ENCODE data around the gene CTNS.

The CTNS gene

DNA sequence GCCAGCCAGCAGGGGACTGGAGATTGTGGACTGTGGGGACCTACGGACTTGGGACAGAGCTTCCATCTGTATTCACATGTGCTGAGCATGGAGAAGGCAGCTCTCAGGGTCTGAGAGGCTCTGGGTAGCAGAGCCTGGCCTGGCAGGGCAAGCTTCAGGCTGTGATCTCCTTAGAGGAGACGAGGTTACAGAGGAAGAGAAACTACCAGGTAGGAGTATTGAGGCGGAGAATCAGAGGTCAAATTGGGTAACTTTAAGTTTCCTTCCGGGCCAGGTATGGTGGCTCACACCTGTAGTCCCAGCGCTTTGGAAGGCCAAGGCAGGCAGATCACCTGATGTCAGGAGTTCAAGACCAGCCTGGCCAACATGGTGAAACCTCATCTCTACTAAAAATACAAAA, 8.8 kb downstream of the CTNS start:
- H3K27ac ChIP-seq, result no peak overlapping the region
- H3K4me2 ChIP-seq (ENCODE audit: low read length), result no peak overlapping the region
- TF ChIP-seq, protein P1, sequence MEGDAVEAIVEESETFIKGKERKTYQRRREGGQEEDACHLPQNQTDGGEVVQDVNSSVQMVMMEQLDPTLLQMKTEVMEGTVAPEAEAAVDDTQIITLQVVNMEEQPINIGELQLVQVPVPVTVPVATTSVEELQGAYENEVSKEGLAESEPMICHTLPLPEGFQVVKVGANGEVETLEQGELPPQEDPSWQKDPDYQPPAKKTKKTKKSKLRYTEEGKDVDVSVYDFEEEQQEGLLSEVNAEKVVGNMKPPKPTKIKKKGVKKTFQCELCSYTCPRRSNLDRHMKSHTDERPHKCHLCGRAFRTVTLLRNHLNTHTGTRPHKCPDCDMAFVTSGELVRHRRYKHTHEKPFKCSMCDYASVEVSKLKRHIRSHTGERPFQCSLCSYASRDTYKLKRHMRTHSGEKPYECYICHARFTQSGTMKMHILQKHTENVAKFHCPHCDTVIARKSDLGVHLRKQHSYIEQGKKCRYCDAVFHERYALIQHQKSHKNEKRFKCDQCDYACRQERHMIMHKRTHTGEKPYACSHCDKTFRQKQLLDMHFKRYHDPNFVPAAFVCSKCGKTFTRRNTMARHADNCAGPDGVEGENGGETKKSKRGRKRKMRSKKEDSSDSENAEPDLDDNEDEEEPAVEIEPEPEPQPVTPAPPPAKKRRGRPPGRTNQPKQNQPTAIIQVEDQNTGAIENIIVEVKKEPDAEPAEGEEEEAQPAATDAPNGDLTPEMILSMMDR (IDR thresholded peaks at IDR 0.05), result no peak
- no peak overlapping the region for H2AFZ ChIP-seq
- no peak overlapping the region for H3K9ac ChIP-seq
- H3K4me3 ChIP-seq (ENCODE audit: low read depth, low read length), result no peak overlapping the region
- no peaks in the 10 kb centered on the region for H3K9me3 ChIP-seq (ENCODE audit: control insufficient read depth, low read length)
- H3K79me2 ChIP-seq, result no peaks in the 10 kb centered on the region
- H3K36me3 ChIP-seq (ENCODE audit: control insufficient read depth, insufficient read depth, low read length), result no peaks in the 10 kb centered on the region
- no peaks in the 10 kb centered on the region for H3K4me1 ChIP-seq
- no peaks in the 10 kb centered on the region for H3K27me3 ChIP-seq (ENCODE audit: control insufficient read depth, insufficient read depth, low read length)

DNA sequence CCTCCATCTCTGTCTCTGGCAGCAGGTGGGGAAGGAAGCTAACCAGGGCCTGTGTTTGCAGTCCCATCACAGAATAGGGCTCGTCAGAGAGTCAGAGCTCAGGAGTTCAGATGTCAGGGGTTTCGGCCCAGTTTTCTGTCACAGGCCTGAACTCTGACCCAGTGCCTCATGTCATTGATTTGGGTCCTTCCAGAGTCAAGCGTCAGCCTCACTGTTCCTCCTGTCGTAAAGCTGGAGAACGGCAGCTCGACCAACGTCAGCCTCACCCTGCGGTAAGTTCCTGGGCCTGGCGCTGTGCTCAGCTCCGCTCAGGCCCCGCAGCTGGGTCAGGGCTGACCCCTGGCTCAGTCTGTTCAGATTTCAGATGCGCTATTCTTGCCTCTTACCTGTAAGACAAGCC, 10.7 kb downstream of the CTNS start:
- H3K9ac ChIP-seq, result no peak overlapping the region
- TF ChIP-seq, protein P1 (IDR thresholded peaks at IDR 0.05), result no peak
- H2AFZ ChIP-seq, result no peak overlapping the region
- no peaks in the 10 kb centered on the region for H3K27me3 ChIP-seq (ENCODE audit: control insufficient read depth, insufficient read depth, low read length)
- no peak overlapping the region for H3K4me3 ChIP-seq (ENCODE audit: low read depth, low read length)
- H3K4me2 ChIP-seq (ENCODE audit: low read length), result no peak overlapping the region
- no peaks in the 10 kb centered on the region for H3K36me3 ChIP-seq (ENCODE audit: control insufficient read depth, insufficient read depth, low read length)
- no peaks in the 10 kb centered on the region for H3K9me3 ChIP-seq (ENCODE audit: control insufficient read depth, low read length)
- no peak overlapping the region for H3K27ac ChIP-seq
- H3K79me2 ChIP-seq, result no peaks in the 10 kb centered on the region
- no peaks in the 10 kb centered on the region for H3K4me1 ChIP-seq

DNA sequence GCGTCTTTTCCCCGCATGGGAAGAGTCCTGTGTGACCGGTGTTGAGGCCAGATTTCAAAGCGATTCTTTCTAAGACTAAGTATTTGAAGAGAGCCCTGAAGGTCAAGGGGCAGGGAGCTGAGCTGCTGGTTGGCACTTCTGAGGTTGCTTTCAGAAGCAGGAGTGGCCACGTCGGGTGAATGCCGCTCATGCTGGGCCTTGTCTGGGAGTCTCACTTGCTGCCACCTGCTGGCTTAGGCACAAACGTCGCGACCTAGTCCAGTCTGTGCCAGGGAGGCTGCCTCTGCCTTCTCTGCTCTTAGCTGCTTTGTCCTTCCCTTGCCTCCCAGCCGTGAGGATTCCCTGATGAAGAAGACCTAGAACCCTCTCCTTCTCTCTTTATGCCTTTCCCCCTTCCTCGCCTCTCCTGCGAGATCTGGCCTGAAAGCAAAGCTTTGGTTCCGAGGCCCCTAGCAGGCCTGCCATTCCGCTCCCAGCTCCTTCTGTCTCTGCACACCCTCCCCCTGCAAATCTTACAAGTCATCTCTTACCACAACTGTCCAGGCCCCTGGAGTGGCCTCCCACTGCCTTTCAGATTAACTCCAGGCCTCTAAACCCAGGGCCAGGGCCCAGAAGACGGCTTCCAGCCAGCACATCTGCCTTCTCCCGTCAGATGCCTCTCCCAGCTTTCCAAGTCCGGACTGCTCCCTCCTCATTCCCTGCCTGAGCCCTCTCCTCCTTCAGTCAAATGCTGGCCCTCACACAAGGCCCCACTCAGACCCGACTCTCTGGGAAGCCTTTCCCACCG, 11.4 kb downstream of the CTNS start:
- TF ChIP-seq, protein P1 (IDR thresholded peaks at IDR 0.05), result peak; percentile 46

DNA sequence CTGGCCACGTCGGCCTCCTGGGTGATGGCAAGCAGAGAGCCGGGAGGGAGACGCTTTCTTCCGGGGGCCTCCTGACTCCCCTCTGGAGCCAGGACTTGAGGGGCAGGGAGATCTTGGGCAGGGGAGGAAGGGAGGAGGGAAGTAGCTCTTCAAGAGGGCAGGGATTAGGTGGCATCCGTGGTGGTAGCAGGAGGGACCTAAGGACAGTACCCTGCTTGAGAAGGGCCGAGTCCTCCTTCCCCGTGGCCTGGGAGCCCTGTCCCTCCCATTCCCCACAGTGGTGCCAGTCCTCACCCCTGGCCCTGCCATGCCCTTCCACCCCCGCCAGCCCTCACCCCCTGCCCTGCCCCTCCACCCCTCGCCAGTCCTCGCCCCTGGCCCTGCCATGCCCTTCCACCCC, 19.2 kb downstream of the CTNS start:
- no peaks in the 10 kb centered on the region for H3K9me3 ChIP-seq (ENCODE audit: control insufficient read depth, low read length)
- no peak overlapping the region for H3K4me2 ChIP-seq (ENCODE audit: low read length)
- no peak overlapping the region for H3K9ac ChIP-seq
- TF ChIP-seq, protein P1 (IDR thresholded peaks at IDR 0.05), result no peak
- no peak overlapping the region for H3K27ac ChIP-seq
- no peak overlapping the region for H3K4me3 ChIP-seq (ENCODE audit: low read depth, low read length)
- H3K4me1 ChIP-seq, result no peaks in the 10 kb centered on the region
- H3K36me3 ChIP-seq (ENCODE audit: control insufficient read depth, insufficient read depth, low read length), result no peaks in the 10 kb centered on the region
- H2AFZ ChIP-seq, result no peak overlapping the region
- no peaks in the 10 kb centered on the region for H3K79me2 ChIP-seq
- H3K27me3 ChIP-seq (ENCODE audit: control insufficient read depth, insufficient read depth, low read length), result no peaks in the 10 kb centered on the region

More for the DNA sequence above, 11.4 kb downstream of the CTNS start:
- no peak overlapping the region for H3K9ac ChIP-seq
- H3K4me1 ChIP-seq, result no peaks in the 10 kb centered on the region
- H3K4me2 ChIP-seq (ENCODE audit: low read length), result no peak overlapping the region
- H3K9me3 ChIP-seq (ENCODE audit: control insufficient read depth, low read length), result no peaks in the 10 kb centered on the region
- no peak overlapping the region for H3K27ac ChIP-seq
- no peak overlapping the region for H3K4me3 ChIP-seq (ENCODE audit: low read depth, low read length)
- H3K36me3 ChIP-seq (ENCODE audit: control insufficient read depth, insufficient read depth, low read length), result no peaks in the 10 kb centered on the region
- H2AFZ ChIP-seq, result no peak overlapping the region
- H3K79me2 ChIP-seq, result no peaks in the 10 kb centered on the region
- no peaks in the 10 kb centered on the region for H3K27me3 ChIP-seq (ENCODE audit: control insufficient read depth, insufficient read depth, low read length)

DNA sequence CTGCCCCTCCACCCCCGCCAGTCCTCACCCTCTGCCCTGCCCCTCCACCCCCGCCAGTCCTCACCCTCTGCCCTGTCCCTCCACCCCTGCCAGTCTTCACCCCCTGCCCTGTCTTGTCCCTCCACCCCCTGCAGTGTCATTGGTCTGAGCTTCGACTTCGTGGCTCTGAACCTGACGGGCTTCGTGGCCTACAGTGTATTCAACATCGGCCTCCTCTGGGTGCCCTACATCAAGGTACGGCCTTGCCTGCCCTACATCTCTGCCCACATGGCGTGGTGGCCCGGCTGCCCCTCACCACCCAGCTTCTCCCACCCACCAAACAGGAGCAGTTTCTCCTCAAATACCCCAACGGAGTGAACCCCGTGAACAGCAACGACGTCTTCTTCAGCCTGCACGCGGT, 19.8 kb downstream of the CTNS start:
- Histone ChIP-seq H3K27me3 (ENCODE audit: control insufficient read depth, insufficient read depth, low read length) (no peaks in the 10 kb centered on the region), H3K4me2 (ENCODE audit: low read length) (no peak overlapping the region), H3K4me1 (no peaks in the 10 kb centered on the region), H3K79me2 (no peaks in the 10 kb centered on the region), H2AFZ (no peak overlapping the region), H3K9ac (no peak overlapping the region), H3K4me3 (ENCODE audit: low read depth, low read length) (no peak overlapping the region), H3K9me3 (ENCODE audit: control insufficient read depth, low read length) (no peaks in the 10 kb centered on the region), H3K36me3 (ENCODE audit: control insufficient read depth, insufficient read depth, low read length) (no peaks in the 10 kb centered on the region), H3K27ac (no peak overlapping the region)
- TF ChIP-seq, protein P1 (IDR thresholded peaks at IDR 0.05), result no peak

Measured in parathyroid adenoma (tissue), 2 donors.